ENCODE data around the gene GPR149. TPM values are rescaled to one million over a fixed set of nuclear protein-coding genes. Genes with fewer than 3 reads are reported as not detected.
A peak's percentile ranks its signal among the peaks of the same experiment; 100 is the strongest.

Gene GPR149
- total RNA-seq, 1 experiment from 2014 or later, result not detected

- H3K9me3 Mint-ChIP-seq (ENCODE audit: unreplicated experiment), result no peaks in the 10 kb centered on the region
- Histone ChIP-seq H3K9me3 (no peaks in the 10 kb centered on the region), H3K36me3 (ENCODE audit: control insufficient read depth, insufficient read depth, low read length) (peaks cover 3% of the 10 kb centered on the region; the same call in 1 of the 2 replicates), H3K27me3 (replicated peaks; ENCODE audit: control insufficient read depth, insufficient read depth, low read length) (no peaks in the 10 kb centered on the region), H3K4me3 (ENCODE audit: low read depth, low read length) (no peak overlapping the region), H3K4me1 (no peaks in the 10 kb centered on the region)
- no peaks in the 10 kb centered on the region for H3K27me3 Mint-ChIP-seq (ENCODE audit: insufficient read depth, unreplicated experiment)
- ChIA-PET CTCF (no interaction called here), POLR2A (no interaction called here)
- DNase-seq, result no peak
- H3K27ac Mint-ChIP-seq (ENCODE audit: unreplicated experiment), result no peak overlapping the region
- no peak for TF ChIP-seq CTCF (IDR thresholded peaks at IDR 0.05; ENCODE audit: insufficient read depth in 1 of 2, low read depth in 1 of 2, low read length in 1 of 2, severe bottlenecking in 1 of 2, unreplicated experiment in 1 of 2)
- no peak overlapping the region for H3K4me3 Mint-ChIP-seq (ENCODE audit: unreplicated experiment)
- H3K4me1 Mint-ChIP-seq (ENCODE audit: low read depth, unreplicated experiment), result no peaks in the 10 kb centered on the region
- intact Hi-C loops (cut with micrococcal nuclease; ENCODE audit: unreplicated experiment), result no loop called here
- BruUV-seq (replicated peaks), result no TSS peak
- H3K36me3 Mint-ChIP-seq (ENCODE audit: insufficient read depth, unreplicated experiment), result peaks cover 55% of the 10 kb centered on the region
These were observed 125.7 kb downstream of the GPR149 start for GRCh38 chr3:154304116-154304786.

GRCh38 chr3:154301561-154301960 lies 128.4 kb downstream of the GPR149 start:
- no peaks in the 10 kb centered on the region for H3K27me3 Mint-ChIP-seq (ENCODE audit: insufficient read depth, unreplicated experiment)
- no TSS peak for BruUV-seq (replicated peaks)
- DNase-seq, result peak in 1 of 2 experiments; percentile 15
- Histone ChIP-seq H3K9me3 (no peaks in the 10 kb centered on the region), H3K4me1 (no peaks in the 10 kb centered on the region), H3K36me3 (ENCODE audit: control insufficient read depth, insufficient read depth, low read length) (peaks cover 3% of the 10 kb centered on the region), H3K4me3 (ENCODE audit: low read depth, low read length) (no peak overlapping the region), H3K27me3 (replicated peaks; ENCODE audit: control insufficient read depth, insufficient read depth, low read length) (no peaks in the 10 kb centered on the region)
- no peak overlapping the region for H3K27ac Mint-ChIP-seq (ENCODE audit: unreplicated experiment)
- peaks cover 50% of the 10 kb centered on the region for H3K36me3 Mint-ChIP-seq (ENCODE audit: insufficient read depth, unreplicated experiment)
- H3K4me1 Mint-ChIP-seq (ENCODE audit: low read depth, unreplicated experiment), result no peaks in the 10 kb centered on the region
- ChIA-PET POLR2A (no interaction called here), CTCF (no interaction called here)
- TF ChIP-seq CTCF (IDR thresholded peaks at IDR 0.05; ENCODE audit: insufficient read depth in 1 of 2, low read depth in 1 of 2, low read length in 1 of 2, severe bottlenecking in 1 of 2, unreplicated experiment in 1 of 2), result peak in 1 of 2 experiments; percentile 16
- intact Hi-C loops (cut with micrococcal nuclease; ENCODE audit: unreplicated experiment), result no loop called here
- no peaks in the 10 kb centered on the region for H3K9me3 Mint-ChIP-seq (ENCODE audit: unreplicated experiment)
- H3K4me3 Mint-ChIP-seq (ENCODE audit: unreplicated experiment), result no peak overlapping the region

- no peak overlapping the region for H3K4me3 ChIP-seq (ENCODE audit: low read depth, low read length)
- BruUV-seq (replicated peaks), result no TSS peak
- H3K27ac Mint-ChIP-seq (ENCODE audit: unreplicated experiment), result no peak overlapping the region
- no peaks in the 10 kb centered on the region for H3K9me3 Mint-ChIP-seq (ENCODE audit: unreplicated experiment)
- no peak overlapping the region for H3K4me3 Mint-ChIP-seq (ENCODE audit: unreplicated experiment)
- no peak for TF ChIP-seq CTCF (IDR thresholded peaks at IDR 0.05; ENCODE audit: insufficient read depth in 1 of 2, low read depth in 1 of 2, low read length in 1 of 2, severe bottlenecking in 1 of 2, unreplicated experiment in 1 of 2)
- no peaks in the 10 kb centered on the region for H3K4me1 Mint-ChIP-seq (ENCODE audit: low read depth, unreplicated experiment)
- no peaks in the 10 kb centered on the region for H3K4me1 ChIP-seq
- ChIA-PET POLR2A (no interaction called here), CTCF (no interaction called here)
- DNase-seq, result no peak
- H3K27me3 ChIP-seq (replicated peaks; ENCODE audit: control insufficient read depth, insufficient read depth, low read length), result no peaks in the 10 kb centered on the region
- H3K36me3 ChIP-seq (ENCODE audit: control insufficient read depth, insufficient read depth, low read length), result peaks cover 1% of the 10 kb centered on the region; the same call in 1 of the 2 replicates
- H3K36me3 Mint-ChIP-seq (ENCODE audit: insufficient read depth, unreplicated experiment), result peaks cover 61% of the 10 kb centered on the region
- no peaks in the 10 kb centered on the region for H3K9me3 ChIP-seq
- intact Hi-C loops (cut with micrococcal nuclease; ENCODE audit: unreplicated experiment), result no loop called here
- H3K27me3 Mint-ChIP-seq (ENCODE audit: insufficient read depth, unreplicated experiment), result no peaks in the 10 kb centered on the region
These were observed 136.0 kb downstream of the GPR149 start for GRCh38 chr3:154294016-154294415.

All from Caco-2 (cell line).